Measurements from ENCODE around the gene S1PR1. TPM values are rescaled to one million over a fixed set of nuclear protein-coding genes. Genes with fewer than 3 reads are reported as not detected.

The S1PR1 gene
- total RNA-seq, 1 donor from 2014 or later: not detected

DNA sequence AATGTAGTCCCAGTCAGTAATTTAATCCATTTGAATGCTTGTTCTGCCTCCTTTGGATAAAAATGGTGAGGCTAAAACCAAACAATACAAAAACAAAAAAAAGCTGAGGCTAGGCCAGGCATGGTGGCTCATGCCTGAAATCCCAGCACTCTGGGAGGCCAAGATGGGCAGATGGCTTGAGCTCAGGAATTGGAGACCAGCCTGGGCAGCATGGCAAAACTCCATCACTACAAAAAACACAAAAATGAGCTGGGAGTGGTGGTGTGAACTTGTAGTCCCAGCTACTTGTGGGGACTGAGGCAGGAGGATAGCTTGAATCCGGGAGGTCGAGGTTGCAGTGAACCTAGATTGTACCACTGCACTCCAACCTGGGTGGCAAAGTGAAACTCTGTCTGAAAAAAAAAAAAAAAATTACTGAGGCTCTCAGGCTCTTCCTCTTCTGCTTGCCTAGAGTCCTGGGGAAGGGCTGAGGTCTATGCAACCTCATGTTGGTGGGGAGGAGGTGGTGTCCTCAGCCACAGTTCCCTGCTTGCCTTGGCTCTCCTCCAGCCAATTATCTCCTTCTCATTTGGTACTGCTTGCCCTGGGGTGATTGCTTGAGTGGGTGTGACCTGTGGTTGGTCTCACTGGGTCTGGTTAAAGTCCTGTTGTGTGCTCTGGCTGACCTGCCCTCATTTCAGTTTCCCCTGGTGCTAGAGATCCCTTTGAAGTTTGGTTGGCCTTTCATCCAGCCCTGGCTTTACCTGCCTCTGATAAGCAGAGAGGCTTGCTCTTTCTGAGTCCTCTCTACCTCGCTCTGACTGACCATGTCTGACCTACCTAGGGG, 20.9 kb downstream of the S1PR1 start:
- no peaks in the 10 kb centered on the region for H3K36me3 Mint-ChIP-seq (ENCODE audit: unreplicated experiment)

DNA sequence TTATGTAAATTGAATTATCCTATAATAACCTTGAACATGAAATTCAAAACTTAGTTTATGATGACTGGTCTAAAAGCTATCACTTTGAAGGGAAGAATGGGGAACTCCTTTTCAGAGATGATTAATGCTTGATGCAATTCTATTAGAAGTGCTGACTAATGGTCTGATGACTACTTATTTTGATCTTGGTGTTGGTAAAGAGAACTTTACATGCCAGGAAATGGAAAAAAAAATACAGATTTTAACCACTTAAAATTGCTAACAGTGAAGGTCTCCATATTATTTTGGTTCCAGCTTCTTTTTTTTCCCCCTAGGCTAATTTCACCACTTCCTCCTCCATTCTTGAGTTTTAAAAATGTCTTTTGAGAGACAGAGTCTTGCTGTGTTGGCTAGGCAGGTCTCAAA, 22.9 kb downstream of the S1PR1 start:
- Mint-ChIP-seq H3K4me1 (ENCODE audit: unreplicated experiment) (peaks cover 37% of the 10 kb centered on the region), H3K27me3 (ENCODE audit: unreplicated experiment) (no peaks in the 10 kb centered on the region), H3K36me3 (ENCODE audit: unreplicated experiment) (no peaks in the 10 kb centered on the region), H3K27ac (ENCODE audit: unreplicated experiment) (peak overlapping the region; percentile 74), H3K9me3 (ENCODE audit: unreplicated experiment) (no peaks in the 10 kb centered on the region), H3K4me3 (ENCODE audit: unreplicated experiment) (no peak overlapping the region)
- TF ChIP-seq, protein P1, sequence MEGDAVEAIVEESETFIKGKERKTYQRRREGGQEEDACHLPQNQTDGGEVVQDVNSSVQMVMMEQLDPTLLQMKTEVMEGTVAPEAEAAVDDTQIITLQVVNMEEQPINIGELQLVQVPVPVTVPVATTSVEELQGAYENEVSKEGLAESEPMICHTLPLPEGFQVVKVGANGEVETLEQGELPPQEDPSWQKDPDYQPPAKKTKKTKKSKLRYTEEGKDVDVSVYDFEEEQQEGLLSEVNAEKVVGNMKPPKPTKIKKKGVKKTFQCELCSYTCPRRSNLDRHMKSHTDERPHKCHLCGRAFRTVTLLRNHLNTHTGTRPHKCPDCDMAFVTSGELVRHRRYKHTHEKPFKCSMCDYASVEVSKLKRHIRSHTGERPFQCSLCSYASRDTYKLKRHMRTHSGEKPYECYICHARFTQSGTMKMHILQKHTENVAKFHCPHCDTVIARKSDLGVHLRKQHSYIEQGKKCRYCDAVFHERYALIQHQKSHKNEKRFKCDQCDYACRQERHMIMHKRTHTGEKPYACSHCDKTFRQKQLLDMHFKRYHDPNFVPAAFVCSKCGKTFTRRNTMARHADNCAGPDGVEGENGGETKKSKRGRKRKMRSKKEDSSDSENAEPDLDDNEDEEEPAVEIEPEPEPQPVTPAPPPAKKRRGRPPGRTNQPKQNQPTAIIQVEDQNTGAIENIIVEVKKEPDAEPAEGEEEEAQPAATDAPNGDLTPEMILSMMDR (IDR thresholded peaks at IDR 0.05): no peak
- DNase-seq (ENCODE audit: extremely low spot score, unreplicated experiment): no peak

More for the DNA sequence above, 20.9 kb downstream of the S1PR1 start:
- Mint-ChIP-seq H3K4me3 (ENCODE audit: unreplicated experiment) (no peak overlapping the region), H3K27ac (ENCODE audit: unreplicated experiment) (no peak overlapping the region), H3K4me1 (ENCODE audit: unreplicated experiment) (peaks cover 34% of the 10 kb centered on the region), H3K27me3 (ENCODE audit: unreplicated experiment) (no peaks in the 10 kb centered on the region), H3K9me3 (ENCODE audit: unreplicated experiment) (no peaks in the 10 kb centered on the region)
- TF ChIP-seq, protein P1 (IDR thresholded peaks at IDR 0.05): no peak
- no peak for DNase-seq (ENCODE audit: extremely low spot score, unreplicated experiment)

DNA sequence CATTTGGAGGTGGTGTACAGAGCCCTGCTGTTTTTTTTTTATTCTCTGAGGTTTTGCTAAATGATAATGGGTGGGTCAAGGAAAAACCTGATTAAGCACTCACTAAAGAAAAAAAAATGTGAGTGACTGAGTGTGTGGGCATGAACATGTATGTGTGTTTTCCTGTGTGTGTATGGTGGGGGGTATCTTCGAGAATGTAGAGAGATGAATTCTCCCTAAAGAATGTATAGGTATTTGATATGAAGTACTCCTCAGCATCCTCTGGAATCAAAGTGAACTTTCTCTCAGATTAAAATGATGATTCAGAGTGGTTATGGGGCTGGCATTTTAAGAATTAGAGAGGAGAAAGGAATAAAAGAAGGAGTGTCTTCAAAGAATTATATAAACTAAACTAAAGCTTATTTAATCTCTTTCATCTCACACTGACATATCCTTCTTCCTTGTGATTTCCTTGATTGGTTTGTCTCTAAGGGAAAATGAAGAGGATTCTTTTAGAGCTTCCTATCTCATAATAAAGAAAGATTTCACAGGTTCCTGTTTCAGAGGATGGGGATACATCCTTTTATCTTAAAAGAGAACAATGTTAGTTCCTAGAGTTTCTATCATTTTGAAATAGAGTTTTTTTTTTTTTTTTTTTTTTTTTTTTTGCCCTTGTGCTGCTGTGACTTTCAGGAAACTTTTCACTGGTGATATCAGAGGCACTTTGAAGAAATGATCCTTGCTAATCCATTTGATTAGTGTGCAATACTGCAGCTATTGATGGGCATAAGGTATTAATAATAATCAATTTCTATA, 23.9 kb downstream of the S1PR1 start:
- H3K27ac Mint-ChIP-seq (ENCODE audit: unreplicated experiment): peak overlapping the region; percentile 74

DNA sequence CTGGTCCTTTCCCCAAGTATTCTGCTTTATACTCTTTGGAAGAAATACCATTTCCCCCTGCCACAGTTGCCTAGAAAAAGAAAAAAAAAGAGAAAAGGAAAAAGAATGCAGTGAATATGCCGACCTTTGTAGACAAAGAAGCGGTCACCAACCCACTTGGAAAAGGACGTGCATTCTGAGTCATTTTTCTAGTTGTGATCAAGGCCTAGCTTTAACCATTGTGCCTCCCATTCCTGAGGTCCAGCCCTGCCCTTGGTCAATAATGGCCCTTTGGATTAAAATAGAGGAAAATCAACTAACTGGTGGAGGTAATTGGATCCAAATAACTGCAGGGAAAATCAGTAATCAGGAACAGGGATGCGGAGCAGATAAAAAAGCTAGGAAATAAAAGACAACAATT, 24.8 kb downstream of the S1PR1 start:
- peaks cover 37% of the 10 kb centered on the region for H3K4me1 Mint-ChIP-seq (ENCODE audit: unreplicated experiment)
- TF ChIP-seq, protein P1 (IDR thresholded peaks at IDR 0.05): no peak
- H3K4me3 Mint-ChIP-seq (ENCODE audit: unreplicated experiment): no peak overlapping the region
- DNase-seq (ENCODE audit: extremely low spot score, unreplicated experiment): no peak
- H3K27ac Mint-ChIP-seq (ENCODE audit: unreplicated experiment): no peak overlapping the region
- no peaks in the 10 kb centered on the region for H3K9me3 Mint-ChIP-seq (ENCODE audit: unreplicated experiment)
- no peaks in the 10 kb centered on the region for H3K36me3 Mint-ChIP-seq (ENCODE audit: unreplicated experiment)
- no peaks in the 10 kb centered on the region for H3K27me3 Mint-ChIP-seq (ENCODE audit: unreplicated experiment)

More for the DNA sequence above, 23.9 kb downstream of the S1PR1 start:
- Mint-ChIP-seq H3K4me1 (ENCODE audit: unreplicated experiment) (peaks cover 37% of the 10 kb centered on the region), H3K4me3 (ENCODE audit: unreplicated experiment) (no peak overlapping the region), H3K27me3 (ENCODE audit: unreplicated experiment) (no peaks in the 10 kb centered on the region), H3K36me3 (ENCODE audit: unreplicated experiment) (no peaks in the 10 kb centered on the region), H3K9me3 (ENCODE audit: unreplicated experiment) (no peaks in the 10 kb centered on the region)
- TF ChIP-seq, protein P1 (IDR thresholded peaks at IDR 0.05): no peak
- DNase-seq (ENCODE audit: extremely low spot score, unreplicated experiment): no peak

DNA sequence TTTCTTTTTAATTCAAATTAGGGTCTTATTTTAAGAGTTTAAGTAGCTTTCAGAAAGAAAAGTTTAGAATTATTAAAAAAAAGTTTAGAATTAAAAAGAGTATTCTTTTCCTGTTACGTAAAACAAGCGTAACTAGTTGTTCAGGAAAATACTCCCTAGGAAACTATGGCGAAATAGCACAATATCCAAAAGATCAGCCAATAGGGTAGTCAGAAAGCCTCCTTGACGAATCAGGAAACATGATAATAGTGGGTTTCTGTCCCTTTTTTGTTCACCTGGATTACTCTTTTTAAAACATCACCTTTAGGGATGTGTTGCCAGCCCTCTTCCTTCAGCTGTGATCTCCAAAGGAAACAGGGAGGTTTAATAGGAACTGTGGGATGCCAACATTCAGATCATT, 25.2 kb downstream of the S1PR1 start:
- TF ChIP-seq, protein P1 (IDR thresholded peaks at IDR 0.05): no peak
- Mint-ChIP-seq H3K4me3 (ENCODE audit: unreplicated experiment) (no peak overlapping the region), H3K9me3 (ENCODE audit: unreplicated experiment) (no peaks in the 10 kb centered on the region), H3K4me1 (ENCODE audit: unreplicated experiment) (peaks cover 37% of the 10 kb centered on the region), H3K36me3 (ENCODE audit: unreplicated experiment) (no peaks in the 10 kb centered on the region), H3K27ac (ENCODE audit: unreplicated experiment) (no peak overlapping the region), H3K27me3 (ENCODE audit: unreplicated experiment) (no peaks in the 10 kb centered on the region)
- no peak for DNase-seq (ENCODE audit: extremely low spot score, unreplicated experiment)
